MM.1S (cell line): Measurements from ENCODE around the gene RASIP1.
"Not testable (repeated sequence)": the region's sequence is repeated elsewhere in the genome, so short reads cannot be mapped to it uniquely, and the experiment has no call there.

Experiments used
- CTCF ChIP-seq: fragments of 300-600 bp; sonication (generic); IDR thresholded peaks from 2 replicates; pipeline ENCODE4 v1.5.1; 2016; ENCODE audit warnings: antibody characterized with exemption, low read length, mixed read lengths
- EZH2 ChIP-seq: fragments of 300-600 bp; sonication (generic); optimal IDR thresholded peaks from 2 replicates; pipeline ENCODE3; 2017; ENCODE audit warnings: low read depth, mild to moderate bottlenecking, antibody characterized with exemption, low read length, mixed read lengths

DNA sequence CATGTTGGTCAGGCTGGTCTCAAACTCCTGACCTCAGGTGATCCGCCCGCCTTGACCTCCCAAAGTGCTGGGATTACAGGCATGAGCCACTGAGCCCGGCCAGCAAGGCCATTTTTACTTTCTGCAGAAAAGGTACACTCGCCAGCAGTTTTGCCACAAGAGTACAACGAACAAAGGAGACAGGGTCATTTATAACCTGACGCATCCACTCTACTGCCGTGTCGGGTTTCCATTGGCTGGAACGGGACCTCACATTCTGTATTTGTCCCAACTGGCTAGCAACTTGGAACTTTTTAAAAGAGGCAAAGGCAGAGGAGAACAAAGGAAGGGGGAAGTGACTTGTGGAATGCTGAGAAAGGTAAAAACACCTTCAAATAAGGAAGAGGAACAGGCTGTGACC lies 46.9 kb upstream of the RASIP1 start:
- not testable (repeated sequence) for TF ChIP-seq CTCF, EZH2
